AG04450 (cell line): ENCODE measurements around the gene PDZRN3. TPM values are rescaled to one million over a fixed set of nuclear protein-coding genes. Genes with fewer than 3 reads are reported as not detected.

Experiments used
- CTCF ChIA-PET: fragments of 300-600, 350-600 bp; formaldehyde crosslinking; extraction: SDS; loops from one replicate; lab custom pipeline; 2022; ENCODE audit warnings: antibody characterized with exemption, inconsistent platforms; lab: Charles Lee
- POLR2A ChIA-PET: fragments of 350-600 bp; formaldehyde crosslinking; extraction: SDS; loops from one replicate; lab custom pipeline; 2021; ENCODE audit warnings: antibody characterized with exemption, inconsistent platforms; lab: Yijun Ruan, JAX
- DNase-seq: peaks from one replicate; pipeline ENCODE4 v3.0.0-alpha.2; 2011; ENCODE audit warnings: low read depth, low spot score
- H3K27ac ChIP-seq: one replicate; pipeline ENCODE4 v1.5.1; 2012; ENCODE audit warnings: low read depth, low read length, control low read depth
- H3K27me3 ChIP-seq: one replicate; pipeline ENCODE4 v1.6.0; 2012; ENCODE audit warnings: low read length; ENCODE audit not compliant: control insufficient read depth, insufficient read depth
- H3K4me3 ChIP-seq: 2 replicates; pipeline ENCODE4 v1.5.1; 2011; ENCODE audit warnings: mild to moderate bottlenecking, low read depth, low read length, control low read depth
- H3K9me3 ChIP-seq: 2 replicates; pipeline ENCODE4 v1.5.1; 2012; ENCODE audit warnings: low read length; ENCODE audit not compliant: control insufficient read depth, insufficient read depth
- CTCF ChIP-seq: IDR thresholded peaks from 2 replicates; pipeline ENCODE4 v1.5.1; 2011; ENCODE audit warnings: low read depth, low read length, control low read depth, inconsistent platforms
- polyA plus RNA-seq: library from polyadenylated mRNA; depleted of rRNA; stranded (reverse); fragments of >200 nt; gene quantifications from 2 replicates; pipeline ENCODE4 v1.2.3, GENCODE V29; 2011

The PDZRN3 gene
- polyA plus RNA-seq, 1 experiment, result 14.7 TPM

- Histone ChIP-seq H3K27ac (no peak overlapping the region), H3K27me3 (no peaks in the 10 kb centered on the region), H3K4me3 (no peak overlapping the region), H3K9me3 (peaks cover 13% of the 10 kb centered on the region; the same call in 1 of the 2 replicates)
- no peak for DNase-seq
- ChIA-PET POLR2A (no interaction called here), CTCF (interaction anchor here (0.5 kb wide), 1 partner anchor 213 kb away, joined by 4 read pairs; no protein-coding TSS in a partner anchor)
- no peak for TF ChIP-seq CTCF
These were observed 243.2 kb downstream of the PDZRN3 start for GRCh38 chr3:73381551-73381950.

DNA sequence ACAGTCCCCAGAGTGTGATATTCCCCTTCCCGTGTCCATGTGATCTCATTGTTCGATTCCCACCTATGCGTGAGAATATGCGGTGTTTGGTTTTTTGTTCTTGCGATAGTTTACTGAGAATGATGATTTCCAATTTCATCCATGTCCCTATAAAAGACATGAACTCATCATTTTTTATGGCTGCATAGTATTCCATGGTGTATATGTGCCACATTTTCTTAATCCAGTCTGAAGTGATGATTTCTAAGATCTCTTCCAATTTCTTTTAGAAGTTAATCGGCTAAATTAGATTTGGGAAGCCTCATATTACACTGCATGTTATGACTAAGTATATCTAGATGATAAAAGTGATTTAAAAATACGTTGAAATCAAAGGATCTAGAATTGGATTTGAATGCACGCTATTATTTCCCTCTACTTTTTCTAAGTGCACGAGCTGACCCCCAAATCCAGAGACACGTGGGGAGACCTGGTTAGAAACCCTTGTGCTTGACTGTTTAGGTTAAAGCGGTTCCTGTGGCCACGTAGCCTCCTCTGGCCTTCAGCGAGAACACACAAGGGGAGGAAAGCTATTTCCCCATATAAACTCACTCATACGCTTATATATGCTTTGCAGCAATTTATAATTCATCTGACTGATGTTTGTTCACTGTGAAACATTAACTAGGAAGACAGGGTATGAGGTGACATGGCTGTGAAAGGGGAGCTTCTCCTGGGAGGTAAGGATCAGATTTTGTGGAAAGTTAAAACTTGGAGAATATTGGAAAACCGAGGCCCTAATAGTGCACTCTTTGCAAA, 243.8 kb downstream of the PDZRN3 start:
- H3K27ac ChIP-seq, result no peak overlapping the region
- CTCF ChIA-PET, result interaction anchor here (0.5 kb wide), 1 partner anchor 213 kb away, joined by 4 read pairs; no protein-coding TSS in a partner anchor
- DNase-seq, result no peak
- TF ChIP-seq CTCF, result no peak
- no peaks in the 10 kb centered on the region for H3K27me3 ChIP-seq
- peaks cover 13% of the 10 kb centered on the region; the same call in 1 of the 2 replicates for H3K9me3 ChIP-seq
- H3K4me3 ChIP-seq, result no peak overlapping the region
- POLR2A ChIA-PET, result no interaction called here

GRCh38 chr3:73379465-73379864, 245.3 kb downstream of the PDZRN3 start:
- H3K9me3 ChIP-seq, result peaks cover 10% of the 10 kb centered on the region; the same call in 1 of the 2 replicates
- no peaks in the 10 kb centered on the region for H3K27me3 ChIP-seq
- ChIA-PET POLR2A (interaction anchor here (0.7 kb wide), 1 partner anchor 121 kb away, joined by 4 read pairs; no protein-coding TSS in a partner anchor), CTCF (no interaction called here)
- H3K27ac ChIP-seq, result no peak overlapping the region
- no peak overlapping the region for H3K4me3 ChIP-seq
- no peak for DNase-seq
- TF ChIP-seq CTCF, result no peak

DNA sequence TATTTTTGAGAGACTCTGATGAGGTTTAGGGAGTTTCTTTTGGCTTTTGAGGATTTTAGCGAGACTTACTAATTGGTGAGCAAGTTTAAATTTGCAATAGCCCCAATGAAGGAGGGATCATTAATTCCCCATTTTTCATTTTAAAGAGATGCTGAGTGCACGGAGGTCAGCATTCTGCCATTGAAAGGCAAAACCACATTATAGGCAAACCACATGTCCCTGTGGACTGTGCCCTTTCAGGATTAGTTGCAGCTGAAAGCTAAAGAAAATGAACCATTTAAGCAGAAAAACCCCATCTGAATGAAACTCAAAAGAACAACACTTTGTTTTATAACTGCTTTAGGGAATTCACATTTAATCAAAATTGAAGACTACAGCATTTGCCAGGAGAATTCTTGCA, 246.5 kb downstream of the PDZRN3 start:
- Histone ChIP-seq H3K9me3 (peaks cover 6% of the 10 kb centered on the region; the same call in 1 of the 2 replicates), H3K27ac (no peak overlapping the region), H3K4me3 (no peak overlapping the region), H3K27me3 (no peaks in the 10 kb centered on the region)
- POLR2A ChIA-PET, result no interaction called here
- TF ChIP-seq CTCF, result no peak
- DNase-seq, result no peak
- CTCF ChIA-PET, result no interaction called here

GRCh38 chr3:73365756-73366397, 258.9 kb downstream of the PDZRN3 start:
- CTCF ChIA-PET, result no interaction called here
- H3K4me3 ChIP-seq, result no peak overlapping the region
- no peak for TF ChIP-seq CTCF
- H3K27ac ChIP-seq, result no peak overlapping the region
- no peaks in the 10 kb centered on the region for H3K27me3 ChIP-seq
- no peaks in the 10 kb centered on the region for H3K9me3 ChIP-seq
- POLR2A ChIA-PET, result no interaction called here
- peak; percentile 29 for DNase-seq
